MM.1S (cell line): ENCODE data around the gene PASK.

Experiments
- DNase-seq: peaks from one replicate; pipeline ENCODE4 v3.0.0-alpha.2; 2015
- H2AFZ ChIP-seq: fragments of 300-600 bp; sonication (generic); 2 replicates; pipeline ENCODE4 v1.6.0; 2016; ENCODE audit warnings: antibody characterized with exemption, low read length
- H3F3A ChIP-seq: fragments of 300-600 bp; sonication (generic); 2 replicates; pipeline ENCODE4 v1.6.1; 2016; ENCODE audit warnings: mild to moderate bottlenecking, antibody characterized with exemption, low read length, moderate library complexity, mixed read lengths; ENCODE audit not compliant: insufficient read depth
- H3K27ac ChIP-seq: fragments of 300-600 bp; sonication (generic); 2 replicates; pipeline ENCODE4 v1.5.1; 2016; ENCODE audit warnings: mild to moderate bottlenecking, low read length
- H3K27me3 ChIP-seq: fragments of 300-600 bp; sonication (generic); replicated peaks from 2 replicates; pipeline ENCODE4 v1.6.0; 2016; ENCODE audit warnings: low read length; ENCODE audit not compliant: insufficient read depth
- H3K36me3 ChIP-seq: fragments of 300-600 bp; sonication (generic); replicated peaks from 2 replicates; pipeline ENCODE4 v1.6.1; 2016; ENCODE audit warnings: mild to moderate bottlenecking, low read length, mixed read lengths; ENCODE audit not compliant: insufficient read depth
- H3K4me1 ChIP-seq: fragments of 300-600 bp; sonication (generic); 2 replicates; pipeline ENCODE4 v1.6.1; 2016; ENCODE audit warnings: low read length, mixed read lengths
- H3K4me2 ChIP-seq: fragments of 300-600 bp; sonication (generic); 2 replicates; pipeline ENCODE4 v1.6.0; 2016; ENCODE audit warnings: low read depth, low read length
- H3K4me3 ChIP-seq: fragments of 300-600 bp; sonication (generic); 2 replicates; pipeline ENCODE4 v1.5.1; 2016; ENCODE audit warnings: low read length, mixed read lengths
- H3K79me2 ChIP-seq: fragments of 300-600 bp; sonication (generic); 2 replicates; pipeline ENCODE4 v1.6.1; 2016; ENCODE audit warnings: mixed run types, low read length, mixed read lengths
- H3K9ac ChIP-seq: fragments of 300-600 bp; sonication (generic); 2 replicates; pipeline ENCODE4 v1.6.1; 2016; ENCODE audit warnings: low read length, mixed read lengths
- H3K9me2 ChIP-seq: fragments of 300-600 bp; sonication (generic); replicated peaks from 2 replicates; pipeline ENCODE4 v1.6.1; 2016; ENCODE audit warnings: mild to moderate bottlenecking, low read length, mixed read lengths; ENCODE audit not compliant: insufficient read depth
- H3K9me3 ChIP-seq: fragments of 300-600 bp; sonication (generic); replicated peaks from 2 replicates; pipeline ENCODE4 v1.6.1; 2016; ENCODE audit warnings: mild to moderate bottlenecking, low read length, mixed read lengths; ENCODE audit not compliant: insufficient read depth
- H4K20me1 ChIP-seq: fragments of 300-600 bp; sonication (generic); 2 replicates; pipeline ENCODE4 v1.6.1; 2016; ENCODE audit warnings: mild to moderate bottlenecking, low read length, moderate library complexity, mixed read lengths; ENCODE audit not compliant: insufficient read depth
- CTCF ChIP-seq: fragments of 300-600 bp; sonication (generic); IDR thresholded peaks from 2 replicates; pipeline ENCODE4 v1.5.1; 2016; ENCODE audit warnings: antibody characterized with exemption, low read length, mixed read lengths
- EZH2 ChIP-seq: fragments of 300-600 bp; sonication (generic); optimal IDR thresholded peaks from 2 replicates; pipeline ENCODE3; 2017; ENCODE audit warnings: low read depth, mild to moderate bottlenecking, antibody characterized with exemption, low read length, mixed read lengths
- EZH2phosphoT487 ChIP-seq: fragments of 300-600 bp; sonication (generic); IDR thresholded peaks from 2 replicates; pipeline ENCODE4 v1.6.1; 2018; ENCODE audit warnings: antibody characterized with exemption, low read length

Gene PASK

DNA sequence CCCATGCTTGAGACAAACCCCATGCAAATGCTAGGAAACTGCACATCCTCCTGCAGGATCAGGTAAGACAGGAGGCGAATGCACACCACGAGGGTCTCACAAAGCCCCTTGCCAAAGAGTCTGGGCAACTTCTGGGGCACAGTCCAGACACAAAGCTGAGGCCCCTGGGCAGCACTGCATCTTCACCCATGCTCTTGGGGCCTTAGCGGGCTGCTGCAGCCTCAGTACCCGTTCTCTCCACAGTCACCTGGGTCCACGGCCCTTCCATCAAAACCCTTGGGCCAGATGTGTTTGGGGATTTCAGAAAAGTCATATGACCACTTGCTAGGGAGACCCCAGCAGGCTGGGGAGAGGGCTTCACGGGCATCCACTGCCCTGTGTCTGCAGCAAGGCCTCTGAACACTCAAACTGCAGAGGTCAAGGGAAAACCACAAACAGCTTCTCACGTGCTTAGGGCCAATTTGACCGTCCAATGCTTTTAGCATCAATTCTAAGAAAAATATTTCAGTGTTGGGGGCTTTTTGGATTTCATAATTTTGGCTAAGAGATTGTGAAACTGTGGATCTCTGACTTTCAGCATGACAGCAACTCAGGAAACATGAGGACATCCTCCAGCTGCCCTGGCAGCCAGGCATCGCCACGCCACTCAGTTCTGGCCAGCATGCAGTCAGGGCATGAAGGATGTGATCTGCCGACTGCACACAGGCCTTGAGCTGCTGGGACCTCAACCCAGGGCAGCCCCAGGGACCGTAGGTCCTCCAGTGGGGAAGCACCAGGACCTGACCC is 20.0 kb downstream of the PASK start:
- Histone ChIP-seq H3F3A (no peaks in the 10 kb centered on the region), H3K27ac (no peak overlapping the region), H4K20me1 (no peaks in the 10 kb centered on the region), H3K9me3 (no peaks in the 10 kb centered on the region), H3K27me3 (no peaks in the 10 kb centered on the region), H2AFZ (no peak overlapping the region), H3K4me3 (no peak overlapping the region), H3K4me1 (no peaks in the 10 kb centered on the region), H3K36me3 (no peaks in the 10 kb centered on the region), H3K9ac (no peak overlapping the region), H3K4me2 (no peak overlapping the region), H3K9me2 (no peaks in the 10 kb centered on the region), H3K79me2 (no peaks in the 10 kb centered on the region)
- no peak for DNase-seq
- no peak for TF ChIP-seq EZH2phosphoT487
- no peak for TF ChIP-seq CTCF
- no peak for TF ChIP-seq EZH2

- Histone ChIP-seq H3K9me2 (no peaks in the 10 kb centered on the region), H3K4me1 (no peaks in the 10 kb centered on the region), H3K9me3 (no peaks in the 10 kb centered on the region), H3K4me3 (no peak overlapping the region), H2AFZ (no peak overlapping the region), H3K9ac (no peak overlapping the region), H4K20me1 (no peaks in the 10 kb centered on the region), H3K4me2 (no peak overlapping the region), H3K27me3 (no peaks in the 10 kb centered on the region), H3K27ac (no peak overlapping the region), H3K36me3 (no peaks in the 10 kb centered on the region), H3K79me2 (no peaks in the 10 kb centered on the region), H3F3A (no peaks in the 10 kb centered on the region)
- no peak for DNase-seq
- TF ChIP-seq CTCF (no peak), EZH2 (no peak), EZH2phosphoT487 (no peak)
These were observed 21.0 kb downstream of the PASK start for GRCh38 chr2:241128266-241128665.

DNA sequence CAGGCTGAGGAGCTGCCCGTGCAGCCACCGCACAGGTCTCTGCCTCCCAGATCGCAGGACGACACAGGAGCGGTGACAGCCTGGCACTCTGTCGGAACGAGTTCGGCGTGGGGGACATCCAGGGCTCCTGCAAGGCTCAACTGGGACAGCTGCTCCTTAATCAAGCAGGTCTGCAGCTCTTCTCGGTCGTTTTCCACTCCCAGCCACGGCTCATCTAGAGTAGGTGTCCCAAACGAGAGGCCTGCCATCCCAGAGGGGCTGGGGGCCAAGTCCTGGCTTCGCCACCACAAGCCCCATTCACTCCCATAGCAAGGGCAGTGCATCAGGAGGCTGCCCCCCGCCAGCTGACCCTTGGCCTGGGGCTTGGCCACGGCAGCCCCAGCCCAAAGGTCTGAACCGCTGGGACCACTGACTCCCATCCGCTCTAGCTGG is 22.5 kb downstream of the PASK start:
- H3K79me2 ChIP-seq: no peaks in the 10 kb centered on the region

More for the DNA sequence above, 22.5 kb downstream of the PASK start:
- no peak overlapping the region for H3K27ac ChIP-seq
- TF ChIP-seq CTCF (no peak), EZH2 (no peak), EZH2phosphoT487 (no peak)
- H3K9ac ChIP-seq: no peak overlapping the region
- no peaks in the 10 kb centered on the region for H3F3A ChIP-seq
- H3K36me3 ChIP-seq: no peaks in the 10 kb centered on the region
- no peaks in the 10 kb centered on the region for H3K9me2 ChIP-seq
- no peak for DNase-seq
- H3K4me3 ChIP-seq: no peak overlapping the region
- H3K4me1 ChIP-seq: no peaks in the 10 kb centered on the region
- H3K9me3 ChIP-seq: no peaks in the 10 kb centered on the region
- no peak overlapping the region for H2AFZ ChIP-seq
- no peaks in the 10 kb centered on the region for H3K27me3 ChIP-seq
- H4K20me1 ChIP-seq: no peaks in the 10 kb centered on the region
- no peak overlapping the region for H3K4me2 ChIP-seq
